ENCODE results near the gene VPS18. TPM values are rescaled to one million over a fixed set of nuclear protein-coding genes. Genes with fewer than 3 reads are reported as not detected.

The VPS18 gene
- total and polyA plus RNA-seq, 2 donors (not counting 1 experiment from before 2014, with no cell fraction given), result 15.5 to 36.7 TPM

DNA sequence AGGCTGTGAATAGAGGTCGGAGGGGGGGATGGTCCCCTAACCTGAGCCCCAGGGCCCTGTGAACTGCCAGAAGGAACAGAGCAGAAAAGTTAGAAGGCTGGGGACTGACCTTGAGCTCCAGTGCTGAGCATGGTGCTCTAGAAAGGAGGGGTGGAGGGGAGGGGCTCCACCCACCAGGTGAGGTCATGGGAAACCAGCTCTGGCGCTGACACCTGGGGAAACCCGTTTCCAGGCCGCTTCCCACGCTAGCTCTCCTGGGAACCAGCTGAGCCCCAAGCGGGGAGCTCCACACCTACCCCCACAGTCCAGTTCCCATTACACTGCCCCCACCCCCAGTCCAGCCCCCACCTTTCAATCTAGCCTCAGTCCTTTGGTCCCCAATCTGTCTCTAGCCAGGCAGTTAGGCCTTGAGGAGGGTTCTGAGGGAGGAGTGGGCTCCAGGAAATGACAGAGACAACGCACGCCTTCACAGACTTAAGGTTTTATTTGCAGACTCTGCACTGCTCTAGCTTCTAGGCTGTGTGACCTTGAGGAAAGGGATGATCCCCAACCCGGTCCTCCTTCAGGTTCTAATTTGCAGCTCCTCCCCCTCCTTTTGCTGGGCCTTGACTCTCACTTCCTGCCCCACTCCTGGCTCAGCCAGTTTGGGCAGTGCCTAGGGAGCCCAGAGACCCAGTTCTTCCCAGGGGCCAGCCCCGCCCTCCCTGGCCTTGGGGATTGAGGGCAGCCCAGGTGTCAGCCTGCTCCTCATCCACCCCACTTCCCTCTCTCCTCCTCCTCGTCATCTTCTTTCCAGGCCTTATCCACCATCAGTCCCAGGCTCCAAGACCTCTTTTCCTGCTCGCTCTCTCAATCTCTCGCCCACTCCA is 22.3 kb upstream of the VPS18 start:
- DNase-seq (ENCODE audit: low read depth in 2 of 2), result no peak
- TF ChIP-seq, protein P1, sequence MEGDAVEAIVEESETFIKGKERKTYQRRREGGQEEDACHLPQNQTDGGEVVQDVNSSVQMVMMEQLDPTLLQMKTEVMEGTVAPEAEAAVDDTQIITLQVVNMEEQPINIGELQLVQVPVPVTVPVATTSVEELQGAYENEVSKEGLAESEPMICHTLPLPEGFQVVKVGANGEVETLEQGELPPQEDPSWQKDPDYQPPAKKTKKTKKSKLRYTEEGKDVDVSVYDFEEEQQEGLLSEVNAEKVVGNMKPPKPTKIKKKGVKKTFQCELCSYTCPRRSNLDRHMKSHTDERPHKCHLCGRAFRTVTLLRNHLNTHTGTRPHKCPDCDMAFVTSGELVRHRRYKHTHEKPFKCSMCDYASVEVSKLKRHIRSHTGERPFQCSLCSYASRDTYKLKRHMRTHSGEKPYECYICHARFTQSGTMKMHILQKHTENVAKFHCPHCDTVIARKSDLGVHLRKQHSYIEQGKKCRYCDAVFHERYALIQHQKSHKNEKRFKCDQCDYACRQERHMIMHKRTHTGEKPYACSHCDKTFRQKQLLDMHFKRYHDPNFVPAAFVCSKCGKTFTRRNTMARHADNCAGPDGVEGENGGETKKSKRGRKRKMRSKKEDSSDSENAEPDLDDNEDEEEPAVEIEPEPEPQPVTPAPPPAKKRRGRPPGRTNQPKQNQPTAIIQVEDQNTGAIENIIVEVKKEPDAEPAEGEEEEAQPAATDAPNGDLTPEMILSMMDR (conservative IDR thresholded peaks at IDR 0.05 in 1 of 2, IDR thresholded peaks at IDR 0.05 in 1 of 2; ENCODE audit: low read depth in 1 of 2, low read length in 2 of 2), result no peak
- TF ChIP-seq EZH2 (IDR thresholded peaks at IDR 0.05; ENCODE audit: low read length, missing control alignments), result no peak
- H3K27me3 ChIP-seq (ENCODE audit: control insufficient read depth, insufficient read depth, low read length), result peaks cover 22% of the 10 kb centered on the region
- H4K20me1 ChIP-seq (ENCODE audit: control insufficient read depth, extremely low read depth, insufficient read depth, low read length), result no peaks in the 10 kb centered on the region
- H3K36me3 ChIP-seq (ENCODE audit: control insufficient read depth, insufficient read depth, low read length), result no peaks in the 10 kb centered on the region
- H3K4me2 ChIP-seq (ENCODE audit: extremely low read depth, insufficient read depth, low read length), result no peak overlapping the region
- no peaks in the 10 kb centered on the region for H3K4me1 ChIP-seq (ENCODE audit: control insufficient read depth, extremely low read depth, insufficient read depth, low read length)
- H2AFZ ChIP-seq (ENCODE audit: low read length), result no peak overlapping the region
- no peaks in the 10 kb centered on the region for H3K79me2 ChIP-seq (ENCODE audit: control insufficient read depth, insufficient read depth, low read length)
- no peak overlapping the region for H3K9ac ChIP-seq (ENCODE audit: insufficient read depth, low read length)
- H3K9me3 ChIP-seq (ENCODE audit: control insufficient read depth, insufficient read depth, low read depth, low read length), result no peaks in the 10 kb centered on the region
- no peak overlapping the region for H3K27ac ChIP-seq (ENCODE audit: insufficient read depth, low read length)
- H3K4me3 ChIP-seq (replicated peaks in 1 of 4; ENCODE audit: control extremely low read depth in 1 of 4, insufficient read depth in 1 of 4, low read depth in 3 of 4, low read length in 4 of 4), result no peak overlapping the region

DNA sequence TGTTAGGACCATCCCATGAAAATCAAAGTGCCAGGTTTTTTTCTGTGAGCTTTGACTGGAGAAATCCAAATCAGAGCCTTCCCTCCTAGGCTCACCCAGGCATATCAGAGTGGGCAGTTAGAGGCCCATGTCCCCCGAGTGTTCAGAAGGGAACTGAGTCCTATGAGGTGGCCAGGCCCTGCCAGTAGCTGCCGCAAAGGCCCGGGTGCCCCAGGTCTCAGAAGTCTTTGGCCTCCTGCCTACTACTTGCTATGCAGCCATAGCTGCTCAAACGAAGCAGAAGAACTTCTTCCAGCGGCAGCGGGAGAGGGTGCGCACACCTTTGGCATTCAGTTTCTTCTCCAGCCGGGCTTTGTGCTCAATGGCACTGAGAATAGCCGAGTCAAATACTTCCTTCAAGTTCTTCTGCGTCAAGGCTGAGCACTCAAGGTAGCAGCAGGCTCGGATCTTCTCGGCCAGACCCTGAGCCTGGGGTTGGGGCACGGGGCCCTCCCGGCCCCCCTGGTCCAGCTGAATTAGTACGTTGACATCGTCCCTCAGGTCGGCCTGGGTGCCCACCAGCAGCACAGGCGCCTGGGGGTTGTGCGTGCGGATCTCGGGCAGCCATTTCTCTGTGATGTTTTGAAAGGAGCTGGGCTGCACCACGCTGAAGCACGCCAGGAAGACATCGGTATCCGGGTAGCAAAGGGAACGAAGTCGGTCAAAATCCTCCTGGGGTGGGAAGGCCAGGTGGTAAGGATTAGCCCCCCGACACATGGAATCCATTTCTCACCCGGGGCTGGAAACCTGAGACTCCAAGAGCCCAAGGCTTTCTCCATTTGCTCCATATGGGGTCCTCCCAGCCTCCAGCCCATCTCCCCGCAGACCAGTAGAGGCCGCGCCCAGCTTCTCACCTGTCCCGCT is 21.2 kb upstream of the VPS18 start:
- Histone ChIP-seq H3K4me3 (replicated peaks in 1 of 4; ENCODE audit: control extremely low read depth in 1 of 4, insufficient read depth in 1 of 4, low read depth in 3 of 4, low read length in 4 of 4) (peak overlapping the region in 2 of 4 experiments; percentile 31 to 48), H3K27me3 (ENCODE audit: control insufficient read depth, insufficient read depth, low read length) (peaks cover 22% of the 10 kb centered on the region), H2AFZ (ENCODE audit: low read length) (no peak overlapping the region), H3K27ac (ENCODE audit: insufficient read depth, low read length) (no peak overlapping the region), H3K9ac (ENCODE audit: insufficient read depth, low read length) (no peak overlapping the region), H3K36me3 (ENCODE audit: control insufficient read depth, insufficient read depth, low read length) (no peaks in the 10 kb centered on the region), H3K9me3 (ENCODE audit: control insufficient read depth, insufficient read depth, low read depth, low read length) (no peaks in the 10 kb centered on the region), H3K4me2 (ENCODE audit: extremely low read depth, insufficient read depth, low read length) (peak overlapping the region; percentile 75), H4K20me1 (ENCODE audit: control insufficient read depth, extremely low read depth, insufficient read depth, low read length) (no peaks in the 10 kb centered on the region), H3K79me2 (ENCODE audit: control insufficient read depth, insufficient read depth, low read length) (no peaks in the 10 kb centered on the region), H3K4me1 (ENCODE audit: control insufficient read depth, extremely low read depth, insufficient read depth, low read length) (no peaks in the 10 kb centered on the region)
- TF ChIP-seq, protein P1 (conservative IDR thresholded peaks at IDR 0.05 in 1 of 2, IDR thresholded peaks at IDR 0.05 in 1 of 2; ENCODE audit: low read depth in 1 of 2, low read length in 2 of 2), result no peak
- TF ChIP-seq EZH2 (IDR thresholded peaks at IDR 0.05; ENCODE audit: low read length, missing control alignments), result peak; percentile 36
- no peak for DNase-seq (ENCODE audit: low read depth in 2 of 2)
